GM19193 (cell line): ENCODE results near the gene PDZK1.

ENCODE experiments used
- POLR2A ChIP-seq: IDR thresholded peaks from 4 replicates; pipeline ENCODE4 v1.6.1; 2011; ENCODE audit not compliant: insufficient read depth, insufficient read length; ENCODE audit errors: extremely low read depth

The PDZK1 gene

DNA sequence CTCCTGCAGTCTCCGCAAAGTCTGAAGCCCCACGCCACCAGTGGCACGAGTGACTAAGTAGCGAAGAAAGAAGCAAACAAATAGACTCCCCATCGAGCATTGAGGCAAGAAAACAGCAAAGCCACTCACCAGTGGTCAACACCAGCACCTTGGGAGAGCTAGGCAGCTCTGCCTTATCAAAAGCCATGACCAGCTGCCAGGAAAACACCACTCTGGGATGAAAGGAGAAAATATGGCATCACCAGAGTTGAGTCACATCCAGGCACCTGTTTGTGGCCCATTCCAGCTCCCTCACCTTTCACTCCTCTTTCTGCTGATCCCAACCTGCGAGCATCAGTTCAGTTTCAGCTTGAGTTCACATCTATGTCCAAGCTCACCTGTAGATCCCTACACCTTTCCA lies 17.2 kb downstream of the PDZK1 start:
- no peak for TF ChIP-seq POLR2A

DNA sequence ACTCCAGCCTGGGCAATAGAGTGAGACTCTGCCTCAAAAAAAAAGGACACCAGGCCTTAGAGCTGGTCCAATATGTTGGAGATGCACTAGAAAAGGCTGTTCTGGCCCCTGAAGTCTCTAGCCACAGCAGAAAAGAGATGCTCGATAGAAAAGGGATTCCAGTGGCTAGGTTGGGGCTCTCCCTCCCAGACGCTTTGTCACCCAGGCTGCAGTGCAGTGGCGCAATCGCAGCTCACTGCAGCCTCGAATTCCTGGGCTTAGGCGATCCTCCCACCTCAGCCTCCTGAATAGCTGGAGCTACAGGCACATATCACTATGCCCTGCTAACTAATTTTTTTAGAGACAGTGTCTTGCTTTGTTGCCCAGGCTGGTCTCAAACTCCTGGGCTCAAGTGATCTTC lies 18.2 kb downstream of the PDZK1 start:
- TF ChIP-seq POLR2A = no peak

DNA sequence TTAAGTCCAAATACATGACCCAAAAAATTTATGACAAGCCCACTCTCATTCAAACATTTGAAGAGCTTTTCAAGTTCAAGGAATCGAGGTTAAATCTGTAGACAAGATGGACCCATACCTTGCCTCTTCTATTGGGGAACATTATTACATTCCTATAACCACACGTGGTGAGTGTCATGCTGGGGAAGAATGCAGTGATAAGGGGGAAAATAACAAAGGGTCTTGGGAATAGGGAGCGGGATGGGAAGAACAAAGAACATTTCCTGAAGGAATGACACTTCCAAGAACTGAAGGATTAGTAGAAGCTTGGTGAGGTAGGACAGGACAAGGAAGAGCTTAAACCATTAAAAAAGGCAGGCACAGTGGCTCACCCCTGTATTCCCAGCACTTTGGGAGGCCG lies 18.8 kb downstream of the PDZK1 start:
- no peak for TF ChIP-seq POLR2A
